Measurements from ENCODE around the gene RELCH.

RELCH gene

DNA sequence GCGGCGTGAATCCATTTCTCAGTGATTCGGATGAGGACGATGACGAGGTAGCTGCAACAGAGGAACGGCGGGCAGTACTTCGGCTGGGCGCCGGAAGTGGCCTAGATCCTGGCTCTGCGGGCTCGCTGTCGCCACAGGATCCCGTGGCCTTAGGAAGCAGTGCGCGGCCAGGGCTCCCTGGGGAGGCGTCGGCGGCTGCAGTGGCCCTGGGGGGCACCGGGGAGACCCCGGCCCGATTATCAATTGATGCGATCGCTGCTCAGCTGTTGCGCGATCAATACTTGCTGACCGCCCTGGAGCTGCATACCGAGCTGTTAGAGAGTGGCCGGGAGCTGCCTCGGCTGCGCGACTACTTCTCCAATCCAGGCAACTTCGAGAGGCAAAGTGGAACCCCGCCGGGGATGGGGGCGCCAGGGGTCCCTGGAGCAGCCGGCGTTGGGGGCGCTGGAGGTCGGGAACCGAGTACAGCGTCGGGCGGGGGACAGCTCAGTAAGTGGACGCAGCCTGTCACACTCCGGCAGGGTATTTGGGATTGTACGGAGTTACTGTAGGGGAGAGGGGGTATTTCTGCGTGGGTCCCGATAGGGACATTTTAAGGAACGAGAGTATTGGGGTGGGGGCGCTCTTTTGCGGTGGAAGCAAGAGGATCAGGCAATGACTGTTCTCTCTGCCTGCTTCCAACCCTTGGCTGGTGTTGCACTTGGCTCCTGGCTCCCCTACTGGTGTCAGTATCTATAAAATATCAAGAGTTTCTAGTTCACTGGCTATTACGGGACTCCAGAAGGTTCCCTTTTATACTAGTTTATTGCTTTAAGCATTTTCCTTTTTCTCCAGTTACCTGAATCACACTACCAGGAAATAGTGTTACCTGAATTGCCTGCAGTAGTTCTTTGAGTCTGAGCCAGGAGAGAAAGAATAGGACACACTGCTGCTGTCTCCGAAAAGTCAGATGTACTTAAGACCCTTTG, 772 bp downstream of the RELCH start:
- no peak for DNase-seq (ENCODE audit: low read depth in 2 of 2, low spot score in 1 of 2)

- DNase-seq (ENCODE audit: low read depth in 2 of 2, low spot score in 1 of 2), result no peak
These were observed 2.2 kb downstream of the RELCH start for GRCh38 chr18:62189208-62189607.

DNA sequence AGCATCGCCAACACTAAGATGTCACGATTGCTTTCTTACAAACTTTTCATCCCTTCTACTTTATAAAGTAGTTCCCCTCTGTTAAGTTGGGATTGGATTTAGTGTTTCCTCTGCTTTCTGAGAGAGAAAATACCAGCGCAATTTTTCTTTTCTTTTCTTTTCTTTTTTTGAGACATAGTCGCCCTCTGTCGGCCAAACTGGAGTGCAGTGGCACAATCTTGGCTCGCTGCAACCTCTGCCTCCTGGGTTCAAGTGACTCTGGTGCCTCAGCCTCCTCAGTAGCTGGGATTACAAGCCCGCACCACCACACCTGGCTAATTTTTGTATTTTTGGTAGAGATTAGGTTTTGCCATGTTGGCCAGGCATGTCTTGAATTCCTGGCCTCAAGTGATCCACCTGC, 9.0 kb downstream of the RELCH start:
- no peak for DNase-seq (ENCODE audit: low read depth in 2 of 2, low spot score in 1 of 2)

- DNase-seq (ENCODE audit: low read depth in 2 of 2, low spot score in 1 of 2), result no peak
These were observed 9.9 kb downstream of the RELCH start for GRCh38 chr18:62196980-62197379.

DNA sequence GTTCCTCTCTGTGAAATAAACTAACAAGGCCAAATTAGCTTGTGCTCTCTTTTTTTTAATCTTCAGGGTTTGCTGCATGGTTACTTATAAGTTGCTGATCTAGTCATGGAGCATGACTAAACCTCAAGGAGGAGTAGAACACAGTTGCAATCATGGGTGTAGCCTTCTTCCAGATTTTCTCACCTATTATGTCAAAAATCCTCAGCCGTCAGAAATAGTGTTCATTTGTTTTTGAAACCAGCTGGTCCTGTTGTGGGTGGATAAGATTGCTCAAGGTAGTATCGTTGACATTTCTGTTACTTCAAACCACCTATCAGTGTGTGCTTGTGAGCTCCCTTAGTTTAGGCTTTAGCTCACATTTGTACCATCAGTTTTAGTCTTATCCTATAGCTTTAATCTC, 11.2 kb downstream of the RELCH start:
- DNase-seq (ENCODE audit: low read depth in 2 of 2, low spot score in 1 of 2), result no peak

DNA sequence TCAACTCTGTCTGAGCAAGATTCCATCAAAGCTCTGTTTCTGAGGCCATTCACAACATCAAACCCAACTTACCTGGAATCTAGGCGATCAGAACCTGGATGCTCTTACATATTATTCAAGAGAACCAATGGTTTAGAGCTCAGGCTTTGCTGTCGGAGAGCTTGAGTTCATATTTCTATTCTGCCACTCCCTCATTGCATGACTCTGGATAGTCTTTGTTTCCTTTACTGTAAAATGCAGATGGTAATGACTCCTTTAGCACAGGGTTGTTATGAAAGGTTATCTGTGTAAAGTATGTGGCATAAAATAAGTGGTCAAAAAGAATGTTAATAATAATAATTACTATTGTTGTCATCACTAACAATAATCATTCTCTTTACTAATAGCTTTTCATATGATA, 12.6 kb downstream of the RELCH start:
- no peak for DNase-seq (ENCODE audit: low read depth in 2 of 2, low spot score in 1 of 2)

- DNase-seq (ENCODE audit: low read depth in 2 of 2, low spot score in 1 of 2), result no peak
These were observed 13.3 kb downstream of the RELCH start for GRCh38 chr18:62200121-62200914.

DNA sequence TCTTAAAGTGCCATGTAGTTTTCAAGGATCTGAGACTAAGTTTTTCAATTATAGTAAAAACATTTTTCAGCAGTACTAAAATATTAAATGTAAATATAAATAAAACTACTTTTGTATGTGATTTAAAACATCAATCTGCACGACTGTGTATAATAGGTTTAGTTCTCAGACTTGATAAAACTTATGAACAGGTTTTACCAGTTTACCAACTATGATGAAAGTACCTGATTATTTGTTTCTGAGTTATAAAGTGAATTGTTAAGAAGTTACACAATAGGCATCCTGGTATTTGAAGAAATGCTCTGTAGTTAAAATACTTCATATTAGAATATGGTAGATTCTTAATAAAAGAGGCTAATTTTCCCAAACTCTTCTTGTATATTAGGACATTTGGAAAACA, 14.8 kb downstream of the RELCH start:
- DNase-seq (ENCODE audit: low read depth in 2 of 2, low spot score in 1 of 2), result no peak

- DNase-seq (ENCODE audit: low read depth in 2 of 2, low spot score in 1 of 2), result no peak
These were observed 18.8 kb downstream of the RELCH start for GRCh38 chr18:62205824-62206223.

- no peak for DNase-seq (ENCODE audit: low read depth in 2 of 2, low spot score in 1 of 2)
These were observed 19.5 kb downstream of the RELCH start for GRCh38 chr18:62206593-62206992.

GRCh38 chr18:62209046-62209445, 22.0 kb downstream of the RELCH start:
- DNase-seq (ENCODE audit: low read depth in 2 of 2, low spot score in 1 of 2), result no peak

- DNase-seq (ENCODE audit: low read depth in 2 of 2, low spot score in 1 of 2), result no peak
These were observed 23.1 kb downstream of the RELCH start for GRCh38 chr18:62210138-62210537.

DNA sequence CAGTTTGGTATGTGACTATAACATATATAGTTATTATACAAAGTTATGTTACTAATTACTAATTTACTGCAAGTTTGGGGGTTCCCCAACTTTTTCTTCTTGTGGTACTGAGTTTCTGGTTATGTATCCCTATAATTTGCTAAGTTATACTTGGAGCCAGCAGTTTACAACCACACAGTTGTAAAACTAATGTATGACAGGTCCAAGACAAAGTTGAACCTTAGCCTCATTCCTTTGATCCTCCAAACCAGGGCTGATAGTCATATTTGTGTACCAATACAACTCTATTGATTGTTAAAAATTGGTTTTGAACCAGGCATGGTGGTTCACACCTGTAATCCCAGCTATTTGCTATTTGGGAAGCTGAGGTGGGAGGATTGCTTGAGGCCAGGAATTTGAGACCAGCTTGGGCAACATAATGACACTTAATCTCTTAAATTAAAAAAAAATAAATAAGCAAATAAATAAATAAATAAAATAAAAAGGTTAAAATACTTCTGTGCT, 24.3 kb downstream of the RELCH start:
- no peak for DNase-seq (ENCODE audit: low read depth in 2 of 2, low spot score in 1 of 2)

GRCh38 chr18:62214790-62215189, 27.7 kb downstream of the RELCH start:
- DNase-seq (ENCODE audit: low read depth in 2 of 2, low spot score in 1 of 2), result no peak

DNA sequence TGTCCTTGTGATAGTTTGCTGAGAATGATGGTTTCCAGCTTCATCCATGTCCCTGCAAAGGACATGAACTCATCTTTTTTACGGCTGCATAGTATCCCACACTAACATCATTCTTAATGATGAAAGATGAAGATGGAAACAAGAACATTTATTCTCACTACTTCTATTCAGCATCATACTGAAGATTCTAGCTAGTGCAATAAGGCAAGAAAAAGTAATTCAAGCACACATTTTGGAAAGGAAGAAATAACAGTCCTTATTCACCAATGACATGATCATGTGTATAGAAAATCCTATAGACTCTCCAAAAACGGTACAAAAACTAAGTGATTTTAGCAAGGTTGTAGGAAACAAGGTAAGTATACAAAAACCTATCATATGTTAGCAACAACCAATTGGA, 37.2 kb downstream of the RELCH start:
- DNase-seq (ENCODE audit: low read depth in 2 of 2, low spot score in 1 of 2), result no peak

DNA sequence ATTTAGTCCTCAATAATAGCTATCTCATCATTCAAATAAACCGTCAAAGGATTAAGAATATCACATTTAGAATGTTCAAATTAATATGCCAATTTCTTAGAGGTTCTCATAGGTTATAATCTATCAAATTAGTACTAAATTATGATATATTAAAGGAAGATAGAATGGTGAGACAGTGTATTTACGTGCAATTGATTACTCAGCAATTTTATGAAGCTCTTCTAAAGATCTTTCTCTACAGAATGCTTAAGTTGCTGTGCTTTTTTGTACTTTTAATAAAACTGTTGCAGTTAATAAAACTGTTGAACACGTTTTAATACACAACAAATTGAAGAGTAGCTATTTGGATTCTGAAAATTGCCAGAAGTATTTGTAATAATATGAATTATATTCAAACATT, 39.0 kb downstream of the RELCH start:
- DNase-seq (ENCODE audit: low read depth in 2 of 2, low spot score in 1 of 2), result no peak

GRCh38 chr18:62236252-62236651, 49.2 kb downstream of the RELCH start:
- DNase-seq (ENCODE audit: low read depth in 2 of 2, low spot score in 1 of 2), result no peak

GRCh38 chr18:62239475-62239874, 52.4 kb downstream of the RELCH start:
- no peak for DNase-seq (ENCODE audit: low read depth in 2 of 2, low spot score in 1 of 2)

- no peak for DNase-seq (ENCODE audit: low read depth in 2 of 2, low spot score in 1 of 2)
These were observed 55.9 kb downstream of the RELCH start for GRCh38 chr18:62242955-62243354.

DNA sequence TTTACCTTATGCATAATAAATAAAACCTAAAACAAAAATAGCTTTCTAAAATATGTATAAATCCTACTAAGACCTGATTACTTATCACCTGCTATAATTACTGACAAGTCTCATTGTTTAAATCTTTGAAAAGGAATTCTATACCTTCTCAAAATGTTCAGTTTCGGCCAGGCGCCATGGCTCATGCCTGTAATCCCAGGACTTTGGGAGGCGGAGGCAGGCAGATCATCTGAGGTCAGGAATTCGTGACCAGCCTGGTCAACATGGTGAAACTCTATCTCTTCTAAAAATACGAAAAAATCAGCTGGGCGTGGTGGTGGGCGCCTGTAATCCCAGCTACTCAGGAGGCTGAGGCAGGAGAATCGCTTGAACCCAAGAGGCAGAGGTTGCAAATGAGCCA, 58.1 kb downstream of the RELCH start:
- no peak for DNase-seq (ENCODE audit: low read depth in 2 of 2, low spot score in 1 of 2)

DNA sequence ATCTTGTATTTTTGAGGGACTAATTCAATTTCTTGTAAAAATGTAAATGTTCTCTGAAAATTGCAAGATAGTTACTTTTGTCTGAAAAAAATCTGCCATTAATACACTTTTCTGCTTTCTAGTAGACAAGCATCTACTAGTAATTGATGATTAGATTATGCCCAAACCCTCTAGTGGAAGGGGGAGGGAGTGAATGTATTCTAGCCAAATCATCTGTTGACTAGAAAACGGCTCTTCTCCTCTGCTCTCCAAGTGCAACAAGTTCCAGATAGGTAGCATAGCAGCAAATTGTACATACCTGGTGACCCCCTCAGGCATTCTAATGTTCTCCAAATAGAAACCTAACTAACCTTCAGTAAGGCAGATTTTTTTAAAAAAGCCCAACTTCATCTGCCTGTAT, 58.6 kb downstream of the RELCH start:
- DNase-seq (ENCODE audit: low read depth in 2 of 2, low spot score in 1 of 2), result no peak

DNA sequence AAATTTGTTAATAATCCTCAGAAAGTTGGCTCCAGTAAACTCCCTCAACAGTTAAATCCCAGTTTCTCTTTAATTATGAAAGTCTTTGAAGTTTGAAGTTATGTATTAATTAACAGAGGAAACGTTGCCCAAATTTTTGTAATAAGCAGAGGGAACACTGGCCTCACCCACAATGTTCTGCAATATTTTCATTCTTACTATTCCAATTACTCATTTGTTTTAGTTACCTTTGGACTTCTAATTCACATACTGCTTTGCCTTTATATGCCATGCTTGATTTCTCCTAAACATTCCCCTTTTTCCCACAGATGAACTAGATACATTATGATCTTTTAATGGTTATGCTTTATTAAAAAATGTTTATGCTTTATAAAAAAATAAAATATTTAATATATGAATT, 61.3 kb downstream of the RELCH start:
- no peak for DNase-seq (ENCODE audit: low read depth in 2 of 2, low spot score in 1 of 2)

Measured in stimulated activated CD8-positive, alpha-beta memory T cell treated with anti-CD3 and anti-CD28 coated beads, Interleukin-4, amount 100 ng/mL, for 4 hours (primary cell).